Esophagus squamous epithelium (tissue), 4 donors: ENCODE results near the gene RTN3.

ENCODE experiments used
- CTCF ChIP-seq, 6 experiments: fragments of 450-650 bp in 4 of 6; fragments of 200-600 bp in 2 of 6; sonication (generic) in 2 of 6; IDR thresholded peaks; one replicate each; pipeline ENCODE4 v1.5.1; 2016 to 2019; ENCODE audit warnings: antibody characterized with exemption in 6 of 6, mild to moderate bottlenecking in 4 of 6, moderate library complexity in 4 of 6
- POLR2A ChIP-seq, 4 donors: fragments of 450-650 bp; IDR thresholded peaks; one replicate each; pipeline ENCODE4 v1.6.1; 2017; ENCODE audit warnings: antibody characterized with exemption in 4 of 4, mild to moderate bottlenecking in 4 of 4, moderate library complexity in 3 of 4

GRCh38 chr11:63737718-63738117, 56.4 kb downstream of the RTN3 start:
- TF ChIP-seq CTCF (IDR thresholded peaks at IDR 0.05) (no peak), POLR2A (IDR thresholded peaks at IDR 0.05) (no peak)
